ENCODE data around the gene RNF157. TPM values are rescaled to one million over a fixed set of nuclear protein-coding genes. Genes with fewer than 3 reads are reported as not detected.
A peak's percentile ranks its signal among the peaks of the same experiment; 100 is the strongest.

RNF157 gene
- polyA plus RNA-seq, 1 experiment: 1.6 TPM

GRCh38 chr17:76092526-76093413 lies 147.5 kb downstream of the RNF157 start:
- H3K27ac ChIP-seq (ENCODE audit: low read depth, low read length): no peak overlapping the region
- DNase-seq (ENCODE audit: low read depth, low spot score): no peak
- TF ChIP-seq CTCF (IDR thresholded peaks at IDR 0.05; ENCODE audit: low read depth, low read length): no peak
- CTCF ChIA-PET: interaction anchor here (0.7 kb wide), 1 partner anchor 418 kb away, joined by 9 read pairs; no protein-coding TSS in a partner anchor
- POLR2A ChIA-PET: interaction anchor here (0.5 kb wide), 1 partner anchor 228 kb away, joined by 9 read pairs; no protein-coding TSS in a partner anchor
- no peaks in the 10 kb centered on the region for H3K27me3 ChIP-seq (ENCODE audit: control insufficient read depth, insufficient read depth, low read length)
- H3K4me3 ChIP-seq (ENCODE audit: low read depth, low read length): no peak overlapping the region
- H3K9me3 ChIP-seq (ENCODE audit: control insufficient read depth, insufficient read depth, low read length): no peaks in the 10 kb centered on the region

Small RNAs within 50 kb of the gene (small RNA-seq; reads per million reads assigned to genes)
- gene ATP5MGP6 (ENCODE audit: insufficient read length, low read depth) (not detected), gene MIR6868 (ENCODE audit: insufficient read length, low read depth) (4.3 reads per million, percentile 43 among the genes with 10 or more reads in this experiment)

Other genes starting within 250 kb of the RNF157 start
- gene CDK3, start 239.6 kb downstream of the RNF157 start, polyA plus RNA-seq (2011; rRNA removed): 2.7 and 2.9 TPM in 2 replicates
- gene EVPL, start 213.2 kb downstream of the RNF157 start, polyA plus RNA-seq (2011; rRNA removed): not detected in 2 replicates
- 82.9 and 101 TPM in 2 replicates for gene SRP68, start 168.0 kb downstream of the RNF157 start, polyA plus RNA-seq (2011; rRNA removed)
- 0.06 TPM in 1 of 2 replicates, not detected in the other for gene GALR2, start 165.7 kb downstream of the RNF157 start, polyA plus RNA-seq (2011; rRNA removed)
- not detected in 2 replicates for gene ZACN, start 161.3 kb downstream of the RNF157 start, polyA plus RNA-seq (2011; rRNA removed)
- 97.6 and 114 TPM in 2 replicates for gene EXOC7, start 136.7 kb downstream of the RNF157 start, polyA plus RNA-seq (2011; rRNA removed)
- not detected in 2 replicates for gene FOXJ1, start 99.2 kb downstream of the RNF157 start, polyA plus RNA-seq (2011; rRNA removed)
- gene UBALD2, start 24.9 kb upstream of the RNF157 start, polyA plus RNA-seq (2011; rRNA removed): 16.3 and 18.1 TPM in 2 replicates
- 1.1 and 1.2 TPM in 2 replicates for gene QRICH2, start 67.8 kb upstream of the RNF157 start, polyA plus RNA-seq (2011; rRNA removed)
- 48.8 and 49.9 TPM in 2 replicates for gene PRPSAP1, start 113.4 kb upstream of the RNF157 start, polyA plus RNA-seq (2011; rRNA removed)
- 11.6 and 16.2 TPM in 2 replicates for gene SPHK1, start 144.1 kb upstream of the RNF157 start, polyA plus RNA-seq (2011; rRNA removed)
- gene UBE2O, start 212.7 kb upstream of the RNF157 start, polyA plus RNA-seq (2011; rRNA removed): 14.2 and 14.5 TPM in 2 replicates
- 0.12 TPM in 1 of 2 replicates, not detected in the other for gene AANAT, start 227.1 kb upstream of the RNF157 start, polyA plus RNA-seq (2011; rRNA removed)